ENCODE results near the gene WDR27. TPM values are rescaled to one million over a fixed set of nuclear protein-coding genes. Genes with fewer than 3 reads are reported as not detected.

Gene WDR27
- polyA plus RNA-seq, 3 donors: 0.95 to 20.5 (median 2.0) TPM

DNA sequence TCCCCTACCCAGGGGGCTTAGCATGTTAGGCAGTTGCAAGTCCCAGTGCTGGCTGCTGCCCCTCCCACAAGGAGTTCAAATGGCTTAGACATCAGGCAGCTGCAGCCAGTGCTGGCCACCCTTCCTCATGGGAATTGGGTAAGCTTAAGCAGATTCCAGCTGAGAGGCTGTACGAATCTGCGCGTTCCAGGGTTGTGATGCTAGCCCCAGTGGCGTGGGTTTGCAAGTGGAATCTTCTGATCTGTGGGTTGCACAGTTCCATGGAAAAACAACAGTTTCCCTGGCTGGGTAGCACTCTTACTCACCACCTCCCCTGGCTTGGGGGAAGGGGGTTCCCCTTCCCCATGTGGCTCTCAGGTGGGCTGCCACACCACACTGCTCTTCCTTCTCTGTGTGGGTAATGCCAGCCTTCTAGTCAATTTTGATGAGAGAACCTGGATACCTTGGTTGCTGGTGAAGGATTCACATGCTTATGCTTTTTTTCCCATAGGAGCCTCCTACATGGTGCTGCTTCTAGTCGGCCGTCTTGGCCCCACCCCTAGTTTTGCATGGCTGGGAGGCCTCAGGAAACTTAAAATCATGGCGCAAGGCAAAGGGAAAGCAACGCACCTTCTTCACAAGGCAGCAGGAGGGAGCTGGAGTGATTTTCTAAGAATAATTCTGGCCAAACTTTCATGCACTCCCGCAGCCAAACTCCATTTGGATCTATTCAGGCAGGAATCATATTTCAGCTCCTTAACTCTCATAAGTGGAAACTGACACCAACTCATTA, 36.6 kb upstream of the WDR27 start:
- Histone ChIP-seq H3K79me2 (ENCODE audit: insufficient read depth, low read length) (no peaks in the 10 kb centered on the region), H3K4me2 (replicated peaks; ENCODE audit: extremely low read depth, low read length, poor library complexity, severe bottlenecking) (no peak overlapping the region), H2AFZ (ENCODE audit: insufficient read depth, low read depth, low read length, poor library complexity, severe bottlenecking) (no peak overlapping the region), H4K20me1 (ENCODE audit: insufficient read depth, low read length) (no peaks in the 10 kb centered on the region), H3K27ac (ENCODE audit: low read depth in 1 of 2, low read length in 2 of 2) (no peak overlapping the region), H3K4me1 (ENCODE audit: control insufficient read depth in 1 of 2, insufficient read depth in 2 of 2, low read length in 2 of 2) (no peaks in the 10 kb centered on the region), H3K27me3 (ENCODE audit: control insufficient read depth in 2 of 2, insufficient read depth in 2 of 2, low read length in 2 of 2) (no peaks in the 10 kb centered on the region), H3K4me3 (replicated peaks in 1 of 3; ENCODE audit: low read depth in 2 of 3, low read length in 3 of 3) (no peak overlapping the region), H3K9me3 (replicated peaks in 1 of 2; ENCODE audit: control insufficient read depth in 1 of 2, insufficient read depth in 1 of 2, low read length in 2 of 2) (no peaks in the 10 kb centered on the region), H3K9ac (ENCODE audit: insufficient read depth, low read length, poor library complexity, severe bottlenecking) (no peak overlapping the region), H3K36me3 (replicated peaks in 1 of 2; ENCODE audit: control insufficient read depth in 1 of 2, insufficient read depth in 2 of 2, low read length in 2 of 2) (no peaks in the 10 kb centered on the region)
- TF ChIP-seq, protein P1, sequence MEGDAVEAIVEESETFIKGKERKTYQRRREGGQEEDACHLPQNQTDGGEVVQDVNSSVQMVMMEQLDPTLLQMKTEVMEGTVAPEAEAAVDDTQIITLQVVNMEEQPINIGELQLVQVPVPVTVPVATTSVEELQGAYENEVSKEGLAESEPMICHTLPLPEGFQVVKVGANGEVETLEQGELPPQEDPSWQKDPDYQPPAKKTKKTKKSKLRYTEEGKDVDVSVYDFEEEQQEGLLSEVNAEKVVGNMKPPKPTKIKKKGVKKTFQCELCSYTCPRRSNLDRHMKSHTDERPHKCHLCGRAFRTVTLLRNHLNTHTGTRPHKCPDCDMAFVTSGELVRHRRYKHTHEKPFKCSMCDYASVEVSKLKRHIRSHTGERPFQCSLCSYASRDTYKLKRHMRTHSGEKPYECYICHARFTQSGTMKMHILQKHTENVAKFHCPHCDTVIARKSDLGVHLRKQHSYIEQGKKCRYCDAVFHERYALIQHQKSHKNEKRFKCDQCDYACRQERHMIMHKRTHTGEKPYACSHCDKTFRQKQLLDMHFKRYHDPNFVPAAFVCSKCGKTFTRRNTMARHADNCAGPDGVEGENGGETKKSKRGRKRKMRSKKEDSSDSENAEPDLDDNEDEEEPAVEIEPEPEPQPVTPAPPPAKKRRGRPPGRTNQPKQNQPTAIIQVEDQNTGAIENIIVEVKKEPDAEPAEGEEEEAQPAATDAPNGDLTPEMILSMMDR (IDR thresholded peaks at IDR 0.05): no peak
- H3K4me1 Mint-ChIP-seq: no peaks in the 10 kb centered on the region
- no peaks in the 10 kb centered on the region for H3K36me3 Mint-ChIP-seq
- H3K9me3 Mint-ChIP-seq: peaks cover 0 to 3% (median 0%) of the 10 kb centered on the region in 7 donors
- DNase-seq: no peak
- no CpG with 5 or more reads among the region's 9 CpGs for WGBS (ENCODE audit: insufficient coverage)
- intact Hi-C loops (cut with micrococcal nuclease): no loop called here
- no peak overlapping the region for H3K4me3 Mint-ChIP-seq
- H3K27ac Mint-ChIP-seq: no peak overlapping the region
- H3K27me3 Mint-ChIP-seq (ENCODE audit: low read depth in 3 of 3): peaks cover 9 to 12% (median 9%) of the 10 kb centered on the region in 3 donors

DNA sequence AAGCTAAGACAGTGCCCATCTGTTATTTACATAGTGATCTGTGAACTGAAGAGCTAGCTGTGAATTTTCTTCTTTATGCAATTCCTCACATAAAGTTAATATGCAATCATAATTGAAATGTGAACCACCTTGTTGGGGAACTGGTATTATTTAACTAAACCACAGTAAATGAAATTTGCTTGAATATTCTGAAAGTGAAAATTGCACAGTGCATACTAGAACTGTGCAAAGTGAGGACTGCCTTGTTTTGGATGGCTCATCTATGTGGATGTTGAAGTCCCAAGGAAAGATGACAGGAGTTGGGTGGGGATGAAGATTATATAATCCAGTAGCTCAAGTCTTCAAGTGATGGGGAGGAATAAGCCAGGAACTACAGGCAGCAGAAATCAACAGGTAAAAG, 28.1 kb upstream of the WDR27 start:
- no peaks in the 10 kb centered on the region for H4K20me1 ChIP-seq (ENCODE audit: insufficient read depth, low read length)
- H3K27ac Mint-ChIP-seq: no peak overlapping the region

More for the DNA sequence above, 28.1 kb upstream of the WDR27 start:
- Histone ChIP-seq H3K27ac (ENCODE audit: low read depth in 1 of 2, low read length in 2 of 2) (no peak overlapping the region), H3K9ac (ENCODE audit: insufficient read depth, low read length, poor library complexity, severe bottlenecking) (no peak overlapping the region), H3K4me2 (replicated peaks; ENCODE audit: extremely low read depth, low read length, poor library complexity, severe bottlenecking) (no peak overlapping the region), H2AFZ (ENCODE audit: insufficient read depth, low read depth, low read length, poor library complexity, severe bottlenecking) (no peak overlapping the region), H3K4me1 (ENCODE audit: control insufficient read depth in 1 of 2, insufficient read depth in 2 of 2, low read length in 2 of 2) (peaks cover 7 to 8% of the 10 kb centered on the region in 2 donors), H3K9me3 (replicated peaks in 1 of 2; ENCODE audit: control insufficient read depth in 1 of 2, insufficient read depth in 1 of 2, low read length in 2 of 2) (no peaks in the 10 kb centered on the region), H3K4me3 (replicated peaks in 1 of 3; ENCODE audit: low read depth in 2 of 3, low read length in 3 of 3) (no peak overlapping the region), H3K79me2 (ENCODE audit: insufficient read depth, low read length) (no peaks in the 10 kb centered on the region), H3K36me3 (replicated peaks in 1 of 2; ENCODE audit: control insufficient read depth in 1 of 2, insufficient read depth in 2 of 2, low read length in 2 of 2) (no peaks in the 10 kb centered on the region), H3K27me3 (ENCODE audit: control insufficient read depth in 2 of 2, insufficient read depth in 2 of 2, low read length in 2 of 2) (peaks cover 2 to 7% of the 10 kb centered on the region in 2 donors)
- H3K9me3 Mint-ChIP-seq: no peaks in the 10 kb centered on the region
- peaks cover 10% of the 10 kb centered on the region for H3K4me1 Mint-ChIP-seq
- H3K36me3 Mint-ChIP-seq: peaks cover 4 to 11% of the 10 kb centered on the region in 2 donors
- peaks cover 6 to 16% (median 15%) of the 10 kb centered on the region in 3 donors for H3K27me3 Mint-ChIP-seq (ENCODE audit: low read depth in 3 of 3)
- TF ChIP-seq, protein P1 (IDR thresholded peaks at IDR 0.05): no peak
- intact Hi-C loops (cut with micrococcal nuclease): no loop called here
- no peak overlapping the region for H3K4me3 Mint-ChIP-seq
- DNase-seq: no peak

Measured in CD14-positive monocyte (primary cell).